ENCODE results near the gene PREP.
"Not testable (repeated sequence)": the region's sequence is repeated elsewhere in the genome, so short reads cannot be mapped to it uniquely, and the experiment has no call there.

The PREP gene

DNA sequence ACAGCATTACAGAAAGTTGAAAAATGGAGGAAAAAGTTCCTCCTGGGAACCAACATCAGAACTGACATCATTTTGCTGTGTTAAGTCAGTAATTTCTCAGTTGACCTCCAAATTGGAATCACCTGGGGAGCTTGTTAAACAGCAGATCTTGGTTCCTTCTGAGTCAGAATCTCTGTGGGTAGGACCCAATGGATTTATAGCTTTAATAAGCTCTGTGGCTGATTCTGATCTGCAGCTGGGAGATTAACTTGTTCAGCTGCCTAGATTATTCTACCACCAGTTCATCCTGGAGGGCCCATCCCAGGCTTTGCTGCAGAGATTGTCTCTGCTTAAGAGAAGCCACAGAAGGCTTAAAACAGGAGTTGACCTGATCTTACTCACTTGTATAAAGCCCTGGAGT, 132.4 kb downstream of the PREP start:
- DNase-seq (ENCODE audit: low read depth in 2 of 2), result no peak

GRCh38 chr6:105269390-105269789, 133.5 kb downstream of the PREP start:
- no peak for DNase-seq (ENCODE audit: low read depth in 2 of 2)

DNA sequence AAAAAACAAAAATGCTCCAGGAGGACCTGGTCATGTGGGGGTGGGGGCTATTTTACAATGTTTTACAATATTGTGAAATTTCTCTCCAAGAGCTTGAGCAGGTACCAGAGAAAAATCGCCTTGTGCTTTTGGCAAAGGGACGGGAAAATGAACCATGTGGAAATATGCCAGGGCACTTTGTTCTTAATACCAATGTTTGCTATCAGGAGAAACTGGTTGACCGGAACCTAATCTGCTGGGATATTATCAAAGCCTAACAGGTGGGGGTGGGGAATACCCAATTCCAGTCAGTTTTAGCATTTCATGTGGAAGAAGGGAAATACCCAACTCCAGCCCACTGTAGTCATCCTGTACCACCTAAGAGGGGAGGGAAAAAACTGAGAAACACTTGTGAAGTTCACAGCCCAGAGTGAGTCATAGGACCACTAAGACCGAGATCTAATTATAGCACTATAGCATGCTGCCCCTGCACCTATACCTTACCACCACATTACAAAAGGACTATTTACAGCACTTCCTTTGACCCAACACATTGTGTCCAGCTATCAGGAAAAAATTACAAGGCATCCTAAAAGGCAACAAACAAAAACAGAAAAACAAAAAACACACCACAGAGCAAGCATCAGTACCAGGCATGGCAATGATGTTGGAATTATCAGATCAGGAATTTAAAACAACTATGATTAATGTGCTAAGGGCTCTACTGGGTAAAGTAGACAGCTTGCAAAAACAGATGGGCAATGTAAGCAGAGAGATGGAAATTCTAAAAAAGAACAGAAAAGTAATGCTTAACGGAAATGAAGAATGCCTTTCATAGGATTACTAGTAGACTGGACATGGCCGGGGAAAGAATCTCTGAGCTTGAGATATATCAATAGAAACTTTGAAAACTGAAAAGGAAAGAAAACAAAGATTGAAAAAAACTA, 138.9 kb downstream of the PREP start:
- DNase-seq (ENCODE audit: low read depth in 2 of 2), result no peak

- no peak for DNase-seq (ENCODE audit: low read depth in 2 of 2)
Measured at GRCh38 chr6:105259913-105260889, 142.7 kb downstream of the PREP start.

DNA sequence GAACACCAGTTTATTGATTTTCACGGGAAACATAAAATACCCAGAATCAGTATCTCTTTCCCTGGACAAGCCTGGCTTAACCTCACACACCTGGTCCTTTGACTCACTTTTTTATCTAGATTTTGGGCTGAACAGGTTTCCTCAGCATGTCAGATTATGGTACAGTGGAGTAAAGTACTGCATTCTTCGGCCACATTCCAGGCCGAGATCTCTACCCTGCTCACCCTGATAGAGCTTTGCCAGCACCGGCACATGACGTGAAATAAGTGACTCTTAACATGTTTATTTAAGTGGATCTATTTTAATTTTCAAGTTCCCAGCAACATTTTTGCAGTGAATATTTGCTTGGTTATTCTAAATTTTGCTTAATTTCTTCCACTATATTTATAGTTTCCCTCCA, 144.1 kb downstream of the PREP start:
- no peak for DNase-seq (ENCODE audit: low read depth in 2 of 2)

GRCh38 chr6:105257340-105257739, 145.5 kb downstream of the PREP start:
- no peak for DNase-seq (ENCODE audit: low read depth in 2 of 2)

- DNase-seq (ENCODE audit: low read depth in 2 of 2), result no peak
Measured at GRCh38 chr6:105256619-105257018, 146.3 kb downstream of the PREP start.

GRCh38 chr6:105253787-105254186, 149.1 kb downstream of the PREP start:
- no peak for DNase-seq (ENCODE audit: low read depth in 2 of 2)

GRCh38 chr6:105251689-105252088, 151.2 kb downstream of the PREP start:
- no peak for DNase-seq (ENCODE audit: low read depth in 2 of 2)

DNA sequence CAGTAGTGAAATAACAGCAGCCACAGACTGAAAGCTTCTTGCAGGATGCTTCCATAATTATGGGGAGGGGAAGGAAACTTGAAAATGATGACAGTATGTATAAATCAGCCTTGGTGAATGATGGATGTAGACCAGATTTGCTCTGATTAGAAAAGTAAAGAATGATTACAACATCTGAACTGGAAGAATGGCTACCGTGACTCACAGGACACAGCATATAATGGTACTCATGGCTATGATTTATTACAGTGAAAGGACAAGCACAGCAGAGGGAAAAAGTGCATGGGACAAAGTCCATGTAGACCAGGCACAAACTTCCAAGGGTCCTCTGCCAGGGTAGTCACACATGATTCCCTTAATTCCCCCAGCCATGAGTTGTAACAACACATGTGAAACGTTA, 152.3 kb downstream of the PREP start:
- no peak for DNase-seq (ENCODE audit: low read depth in 2 of 2)

GRCh38 chr6:105243487-105243886, 159.4 kb downstream of the PREP start:
- DNase-seq (ENCODE audit: low read depth in 2 of 2), result no peak

- no peak for DNase-seq (ENCODE audit: low read depth in 2 of 2)
Measured at GRCh38 chr6:105235155-105235554, 167.7 kb downstream of the PREP start.

DNA sequence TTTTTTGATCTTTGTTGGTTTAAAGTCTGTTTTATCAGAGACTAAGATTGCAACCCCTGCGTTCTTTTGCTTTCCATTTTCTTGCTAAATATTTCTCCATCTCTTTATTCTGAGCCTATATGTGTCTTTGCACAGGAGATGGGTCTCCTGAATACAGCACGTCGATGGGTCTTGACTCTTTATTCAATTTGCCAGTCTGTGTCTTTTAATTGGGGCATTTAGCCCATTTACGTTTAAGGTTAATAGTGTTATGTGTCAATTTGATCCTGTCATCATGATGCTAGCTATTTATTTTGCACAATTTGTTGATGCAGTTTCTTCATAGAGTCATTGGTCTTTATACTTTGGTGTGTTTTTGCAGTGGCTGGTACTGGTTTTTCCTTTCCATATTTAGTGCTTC, 171.1 kb downstream of the PREP start:
- not testable (repeated sequence) for DNase-seq (ENCODE audit: low read depth in 2 of 2)

Measured in stimulated activated CD4-positive, alpha-beta T cell treated with anti-CD3 and anti-CD28 coated beads, Interleukin-4, amount 100 ng/mL, for 48 hours (primary cell).